Measurements from ENCODE around the gene SETBP1. TPM values are rescaled to one million over a fixed set of nuclear protein-coding genes. Genes with fewer than 3 reads are reported as not detected.

The SETBP1 gene
- total RNA-seq, 4 donors from 2014 or later, result 16.2 to 33.6 (median 24.4) TPM

DNA sequence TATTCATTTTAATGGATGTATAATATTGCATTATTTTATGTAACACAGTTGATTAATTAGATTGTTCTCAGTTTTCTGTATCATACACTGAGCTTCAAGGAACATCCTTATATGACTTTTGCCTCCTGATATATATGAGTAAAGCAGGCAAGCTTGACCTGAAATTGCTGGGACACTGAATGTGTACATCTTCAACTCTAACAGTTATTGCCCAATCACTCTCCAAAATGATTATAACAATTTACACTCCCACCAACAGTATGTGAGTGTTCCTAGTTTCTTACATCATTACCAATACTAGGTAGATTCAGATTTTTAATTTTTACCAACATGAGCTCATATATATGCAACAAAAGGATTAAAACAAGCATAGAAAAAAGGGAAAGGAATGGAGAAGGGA lies 379.4 kb downstream of the SETBP1 start:
- Histone ChIP-seq H3K27me3 (no peaks in the 10 kb centered on the region), H3K27ac (no peak overlapping the region), H3K4me1 (peaks cover 0 to under 1% (median 0%) of the 10 kb centered on the region in 4 donors), H3K4me3 (no peak overlapping the region), H3K9me3 (no peaks in the 10 kb centered on the region), H3K36me3 (no peaks in the 10 kb centered on the region)
- intact Hi-C loops (cut with DNase I; ENCODE audit: low total_unique reads) (loop anchor here (2.0 kb wide), 1 partner anchor 49 kb away; no protein-coding TSS in a partner anchor), in situ Hi-C loops (cut with MboI; ENCODE audit: low pct_ligation_motif_present in 1 of 4, low pct_unique_long_range_greater_than_20kb in 1 of 4, low sequenced_read_pairs in 3 of 4) (no loop called here)
- TF ChIP-seq EP300 (IDR thresholded peaks at IDR 0.05; ENCODE audit: low read depth) (no peak), CTCF (IDR thresholded peaks at IDR 0.05) (no peak)
- no peak for DNase-seq

DNA sequence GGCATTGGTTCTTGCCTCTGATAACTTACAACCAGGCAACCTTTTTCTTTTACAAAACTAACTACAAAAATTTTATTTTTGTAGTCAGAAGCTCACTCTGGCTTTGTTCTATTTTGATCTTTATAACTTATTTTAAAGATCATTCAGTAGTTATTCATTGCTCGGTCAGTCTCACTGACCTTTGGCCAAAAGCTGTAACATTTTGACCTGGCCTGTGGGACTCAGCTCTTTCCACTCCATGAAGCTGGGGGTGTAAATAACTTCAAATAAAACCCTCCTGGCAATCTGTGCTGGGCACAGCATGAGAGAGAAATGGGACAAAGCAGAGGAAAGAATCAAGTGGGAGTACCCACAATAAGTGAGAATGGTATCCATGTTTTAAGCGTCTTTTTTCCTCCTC lies 380.7 kb downstream of the SETBP1 start:
- Histone ChIP-seq H3K4me1 (no peaks in the 10 kb centered on the region), H3K9me3 (no peaks in the 10 kb centered on the region), H3K4me3 (no peak overlapping the region), H3K36me3 (no peaks in the 10 kb centered on the region), H3K27ac (no peak overlapping the region), H3K27me3 (no peaks in the 10 kb centered on the region)
- WGBS, 2 donors (ENCODE audit: low coverage in 1 of 2), result 73 to 76% methylated on average over 2 of the region's 2 CpGs
- TF ChIP-seq POLR2AphosphoS5 (IDR thresholded peaks at IDR 0.05), result no peak
- TF ChIP-seq EP300 (IDR thresholded peaks at IDR 0.05; ENCODE audit: low read depth), result no peak
- no peak for TF ChIP-seq POLR2A (IDR thresholded peaks at IDR 0.05)
- TF ChIP-seq CTCF (IDR thresholded peaks at IDR 0.05), result no peak
- intact Hi-C loops (cut with DNase I; ENCODE audit: low total_unique reads), result loop anchor here (2.0 kb wide), 1 partner anchor 51 kb away; no protein-coding TSS in a partner anchor
- in situ Hi-C loops (cut with MboI; ENCODE audit: low pct_ligation_motif_present in 1 of 4, low pct_unique_long_range_greater_than_20kb in 1 of 4, low sequenced_read_pairs in 3 of 4), result no loop called here
- DNase-seq, result no peak

DNA sequence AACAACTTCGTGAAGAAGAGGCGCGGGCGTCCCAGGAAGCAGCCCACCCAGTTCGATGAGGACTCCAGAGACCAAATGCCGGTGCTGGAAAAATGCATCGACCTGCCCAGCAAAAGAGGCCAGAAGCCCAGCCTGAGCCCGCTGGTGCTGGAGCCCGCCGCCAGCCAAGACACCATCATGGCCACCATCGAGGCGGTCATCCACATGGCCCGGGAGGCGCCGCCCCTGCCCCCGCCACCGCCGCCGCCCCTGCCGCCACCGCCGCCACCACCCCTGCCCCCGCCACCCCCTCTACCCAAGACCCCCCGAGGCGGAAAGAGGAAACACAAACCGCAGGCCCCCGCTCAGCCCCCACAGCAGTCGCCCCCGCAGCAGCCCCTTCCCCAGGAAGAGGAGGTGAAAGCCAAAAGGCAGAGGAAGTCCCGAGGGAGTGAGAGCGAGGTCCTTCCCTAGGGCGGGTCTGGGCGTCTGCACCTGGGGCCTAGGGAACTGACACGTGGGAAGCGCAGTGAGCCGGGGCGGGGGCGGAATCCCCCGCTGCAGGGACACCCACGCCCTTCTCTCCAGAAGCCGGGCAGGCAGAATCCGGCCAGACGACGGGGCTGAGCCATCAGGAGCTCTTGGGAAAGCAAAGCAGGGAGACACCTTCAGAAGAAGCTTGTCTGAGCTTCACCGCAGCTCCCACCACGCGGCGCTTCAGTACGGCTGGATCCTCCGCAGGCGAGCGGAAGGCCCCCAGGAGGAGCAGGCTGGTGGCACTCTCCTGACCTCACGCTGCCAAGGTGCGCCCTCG lies 382.8 kb downstream of the SETBP1 start:
- no peaks in the 10 kb centered on the region for H3K27me3 ChIP-seq
- no peak for DNase-seq
- no peak overlapping the region for H3K27ac ChIP-seq
- no peak overlapping the region for H3K4me3 ChIP-seq
- no peak for TF ChIP-seq EP300 (IDR thresholded peaks at IDR 0.05; ENCODE audit: low read depth)
- TF ChIP-seq POLR2A (IDR thresholded peaks at IDR 0.05), result no peak
- intact Hi-C loops (cut with DNase I; ENCODE audit: low total_unique reads), result no loop called here
- no peaks in the 10 kb centered on the region for H3K36me3 ChIP-seq
- H3K4me1 ChIP-seq, result peaks cover 0 to 4% (median 0%) of the 10 kb centered on the region in 4 donors
- H3K9me3 ChIP-seq, result no peaks in the 10 kb centered on the region
- in situ Hi-C loops (cut with MboI; ENCODE audit: low pct_ligation_motif_present in 1 of 4, low pct_unique_long_range_greater_than_20kb in 1 of 4, low sequenced_read_pairs in 3 of 4), result no loop called here
- WGBS, 2 donors (ENCODE audit: low coverage in 1 of 2), result 95% methylated on average over 52 of the region's 55 CpGs; no CpG with 5 or more reads in 1 of the 2 donors

- Histone ChIP-seq H3K4me1 (peaks cover 0 to 4% (median 0%) of the 10 kb centered on the region in 4 donors), H3K36me3 (no peaks in the 10 kb centered on the region), H3K27ac (no peak overlapping the region), H3K27me3 (no peaks in the 10 kb centered on the region), H3K4me3 (no peak overlapping the region), H3K9me3 (no peaks in the 10 kb centered on the region)
- DNase-seq, result no peak
- no peak for TF ChIP-seq CTCF (IDR thresholded peaks at IDR 0.05)
- no peak for TF ChIP-seq EP300 (IDR thresholded peaks at IDR 0.05; ENCODE audit: low read depth)
- no peak for TF ChIP-seq POLR2A (IDR thresholded peaks at IDR 0.05)
- TF ChIP-seq POLR2AphosphoS5 (IDR thresholded peaks at IDR 0.05), result no peak
- intact Hi-C loops (cut with DNase I; ENCODE audit: low total_unique reads), result no loop called here
- 75 to 86% methylated on average over 4 of the region's 4 CpGs for WGBS, 2 donors (ENCODE audit: low coverage in 1 of 2)
- in situ Hi-C loops (cut with MboI; ENCODE audit: low pct_ligation_motif_present in 1 of 4, low pct_unique_long_range_greater_than_20kb in 1 of 4, low sequenced_read_pairs in 3 of 4), result no loop called here
These were observed 385.5 kb downstream of the SETBP1 start for GRCh38 chr18:45066210-45066609.
